GM12865 (cell line): ENCODE measurements around the gene SLITRK6.
A peak's percentile ranks its signal among the peaks of the same experiment; 100 is the strongest.

Source experiments
- DNase-seq: peaks from one replicate; pipeline ENCODE4 v3.0.0; 2010; ENCODE audit warnings: low read depth
- H3K4me3 ChIP-seq: 2 replicates; pipeline ENCODE4 v1.5.1; 2011; ENCODE audit warnings: mild to moderate bottlenecking, low read depth, low read length, control low read depth
- CTCF ChIP-seq: IDR thresholded peaks from 2 replicates; pipeline ENCODE4 v1.5.1; 2011; ENCODE audit warnings: low read length, control low read depth, low read depth, inconsistent platforms; ENCODE audit not compliant: insufficient read depth; ENCODE audit errors: missing control alignments

The SLITRK6 gene

GRCh38 chr13:85799097-85799582 is at the start of gene SLITRK6:
TSS of gene SLITRK6 (minus strand) at chr13:85799419. CDS start at chr13:85796508, 2,911 bp downstream.
- TF ChIP-seq CTCF, result no peak
- DNase-seq, result no peak
- no peak within 1 kb of the TSS for H3K4me3 ChIP-seq

- no peak for TF ChIP-seq CTCF
- DNase-seq, result no peak
- no peak overlapping the region for H3K4me3 ChIP-seq
These were observed 47.8 kb upstream of the SLITRK6 start for GRCh38 chr13:85847012-85847411.

DNA sequence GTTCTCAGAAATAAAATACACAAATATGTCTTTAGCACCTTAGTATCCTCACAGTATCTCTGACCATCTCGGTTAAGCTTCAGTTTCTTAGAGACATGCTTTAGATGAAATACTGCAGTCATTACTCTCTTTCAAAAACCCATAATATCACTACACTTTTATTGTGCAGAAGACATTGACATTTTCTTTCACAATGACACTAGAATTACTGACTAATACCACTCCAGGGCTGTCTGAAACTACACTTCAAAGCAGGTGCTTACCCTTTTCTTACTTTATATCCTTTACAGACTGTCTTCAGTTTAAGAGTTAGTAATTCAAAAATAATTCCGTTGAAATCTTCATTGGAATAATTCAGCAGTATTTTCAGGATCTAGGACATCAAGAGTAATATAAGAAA is 42.2 kb upstream of the SLITRK6 start:
- no peak for DNase-seq

GRCh38 chr13:85833921-85834320 is 34.7 kb upstream of the SLITRK6 start:
- H3K4me3 ChIP-seq, result no peak overlapping the region
- no peak for DNase-seq
- no peak for TF ChIP-seq CTCF

More for the DNA sequence above, 42.2 kb upstream of the SLITRK6 start:
- no peak for TF ChIP-seq CTCF
- H3K4me3 ChIP-seq, result no peak overlapping the region

- DNase-seq, result peak; percentile 8
- TF ChIP-seq CTCF, result peak; percentile 46
- H3K4me3 ChIP-seq, result no peak overlapping the region
These were observed 29.0 kb upstream of the SLITRK6 start for GRCh38 chr13:85828094-85828684.

- H3K4me3 ChIP-seq, result no peak overlapping the region
- no peak for DNase-seq
- TF ChIP-seq CTCF, result no peak
These were observed 26.2 kb upstream of the SLITRK6 start for GRCh38 chr13:85825454-85825853.

DNA sequence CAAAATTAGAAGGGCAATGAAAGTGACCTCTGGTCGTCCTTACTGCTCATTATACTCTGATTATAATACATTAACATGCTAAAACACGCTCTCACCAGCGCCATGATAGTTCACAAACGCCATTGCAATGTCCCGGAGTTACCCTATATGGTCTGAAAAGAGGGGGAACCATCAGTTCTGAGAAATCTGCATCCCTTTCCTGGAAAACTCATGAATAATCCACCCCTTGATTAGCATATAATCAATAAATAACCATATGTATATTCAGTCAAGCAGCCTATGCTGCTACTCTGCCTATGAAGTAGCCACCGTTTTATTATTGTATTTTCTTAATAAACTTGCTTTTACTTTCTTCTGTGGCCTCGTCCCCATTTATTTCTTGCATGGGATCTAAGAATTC is 24.6 kb upstream of the SLITRK6 start:
- no peak for TF ChIP-seq CTCF
- H3K4me3 ChIP-seq, result no peak overlapping the region
- no peak for DNase-seq
